GM19099 (cell line): ENCODE measurements around the gene PTCD3.

ENCODE experiments used
- POLR2A ChIP-seq: IDR thresholded peaks from 3 replicates; pipeline ENCODE4 v1.6.1; 2011; ENCODE audit warnings: low read depth; ENCODE audit not compliant: insufficient read length; ENCODE audit errors: extremely low read depth

The PTCD3 gene

GRCh38 chr2:86157009-86157556 lies 51.0 kb downstream of the PTCD3 start:
- no peak for TF ChIP-seq POLR2A

DNA sequence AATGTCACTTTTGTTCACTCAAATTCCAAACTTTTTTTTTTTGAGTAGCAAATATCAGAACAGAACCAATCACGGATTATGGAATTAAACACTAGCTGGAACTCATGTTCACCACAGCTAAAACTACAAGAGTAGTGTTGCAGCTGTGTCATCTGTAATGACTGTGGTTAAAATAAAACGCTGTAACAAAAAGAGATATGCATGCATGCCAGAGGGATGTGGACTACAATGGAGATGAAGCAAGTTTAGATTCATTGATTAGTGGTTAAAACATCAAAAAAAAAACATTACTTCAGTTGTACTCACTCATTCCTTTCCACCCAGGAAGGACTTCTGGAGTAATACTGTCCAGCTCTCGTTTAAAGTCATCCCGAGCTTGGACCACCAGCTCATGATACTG lies 52.3 kb downstream of the PTCD3 start:
- TF ChIP-seq POLR2A: no peak

GRCh38 chr2:86160156-86160952 lies 54.3 kb downstream of the PTCD3 start:
- TF ChIP-seq POLR2A: no peak

- TF ChIP-seq POLR2A: no peak
These were observed 64.4 kb downstream of the PTCD3 start for GRCh38 chr2:86170449-86170848.

DNA sequence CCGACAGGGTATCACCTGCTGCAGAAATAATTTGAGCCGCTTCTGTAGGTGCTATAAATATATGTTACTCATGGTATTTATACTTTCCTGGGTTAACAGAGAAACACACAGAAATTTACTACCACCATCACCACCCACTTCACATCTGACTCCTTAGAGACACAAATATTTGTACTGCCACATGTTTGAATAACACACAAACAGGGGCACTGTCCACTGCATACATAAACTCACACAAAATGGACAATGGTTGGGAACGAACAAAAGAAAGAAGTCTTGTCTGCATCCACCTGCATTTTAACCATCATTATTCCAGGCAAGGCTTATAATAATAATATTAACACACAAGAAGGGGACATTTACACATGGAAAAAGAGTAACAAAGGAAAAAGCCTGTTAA lies 65.3 kb downstream of the PTCD3 start:
- no peak for TF ChIP-seq POLR2A

GRCh38 chr2:86172610-86173009 lies 66.6 kb downstream of the PTCD3 start:
- TF ChIP-seq POLR2A: no peak

GRCh38 chr2:86174445-86174844 lies 68.4 kb downstream of the PTCD3 start:
- TF ChIP-seq POLR2A: no peak

DNA sequence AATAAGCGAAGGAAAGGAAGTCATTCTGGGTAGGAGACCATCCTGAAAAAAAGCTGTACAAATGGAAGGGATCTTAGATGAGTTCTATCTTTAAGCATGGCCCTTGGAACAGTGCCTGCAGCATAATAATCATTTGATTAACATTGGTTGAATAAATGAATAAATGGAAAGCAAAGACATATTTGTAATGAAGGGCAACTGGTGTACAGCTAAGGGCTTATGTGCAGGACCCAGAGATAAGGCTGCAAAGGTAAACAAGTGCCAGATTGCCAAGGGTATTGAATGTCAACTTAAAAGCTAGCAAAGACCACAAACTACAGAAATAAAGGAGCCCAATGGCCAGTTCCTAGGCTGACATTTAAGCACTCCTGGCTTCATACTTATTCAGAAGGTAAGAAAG lies 69.8 kb downstream of the PTCD3 start:
- no peak for TF ChIP-seq POLR2A

GRCh38 chr2:86176597-86176996 lies 70.6 kb downstream of the PTCD3 start:
- TF ChIP-seq POLR2A: no peak

GRCh38 chr2:86185517-86186212 lies 79.6 kb downstream of the PTCD3 start:
- TF ChIP-seq POLR2A: no peak

- no peak for TF ChIP-seq POLR2A
These were observed 80.4 kb downstream of the PTCD3 start for GRCh38 chr2:86186431-86186830.

DNA sequence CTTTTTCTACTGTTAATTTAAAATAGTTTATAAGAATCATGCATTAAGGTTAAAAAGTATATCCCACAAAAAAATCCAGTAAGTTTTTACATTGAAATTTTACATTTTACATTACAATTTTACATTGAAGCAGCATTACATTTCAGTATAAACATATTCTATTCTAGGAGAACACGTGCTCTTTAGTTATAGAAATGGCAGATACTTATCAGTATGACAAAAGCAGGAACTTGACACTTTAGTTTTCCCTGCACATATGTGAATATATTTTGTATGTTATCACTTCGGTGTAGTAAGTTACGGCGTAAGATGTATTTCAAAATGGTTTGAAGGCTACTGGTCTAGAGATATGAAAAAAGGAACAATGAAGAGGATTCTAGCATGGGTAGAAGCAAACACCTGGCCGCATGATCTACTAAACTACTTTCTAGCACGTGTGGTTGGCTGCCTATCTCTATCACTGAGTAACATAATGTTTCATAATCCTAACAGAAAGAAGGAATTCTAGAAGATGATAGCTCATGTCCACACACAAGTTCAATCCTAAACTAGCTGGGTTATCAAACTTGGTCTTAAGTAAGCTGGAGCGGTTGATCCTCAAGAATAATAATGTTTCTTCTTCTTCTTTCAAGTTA lies 83.9 kb downstream of the PTCD3 start:
- TF ChIP-seq POLR2A: no peak
